ENCODE measurements around the gene BIRC3. TPM values are rescaled to one million over a fixed set of nuclear protein-coding genes. Genes with fewer than 3 reads are reported as not detected.
"Not testable (repeated sequence)": the region's sequence is repeated elsewhere in the genome, so short reads cannot be mapped to it uniquely, and the experiment has no call there.

Gene BIRC3
- polyA plus RNA-seq, 6 donors from 2014 or later = 181 to 263 (median 232) TPM

GRCh38 chr11:102284008-102284407 lies 33.3 kb upstream of the BIRC3 start:
- no peak overlapping the region for H3K27ac Mint-ChIP-seq
- no peak for DNase-seq
- no peak overlapping the region for H3K4me3 Mint-ChIP-seq
- H3K9me3 Mint-ChIP-seq = peaks cover 0 to 2% (median 0%) of the 10 kb centered on the region in 7 donors
- peaks cover 15 to 29% (median 24%) of the 10 kb centered on the region in 3 donors for H3K4me1 Mint-ChIP-seq
- H3K27me3 Mint-ChIP-seq = peaks cover 0 to 8% (median 4%) of the 10 kb centered on the region in 3 donors
- ATAC-seq (ENCODE audit: low read depth in 2 of 2) = no peak
- H3K36me3 Mint-ChIP-seq = no peaks in the 10 kb centered on the region

GRCh38 chr11:102286292-102286691 lies 31.0 kb upstream of the BIRC3 start:
- Mint-ChIP-seq H3K4me3 (no peak overlapping the region), H3K4me1 (peaks cover 26 to 45% (median 32%) of the 10 kb centered on the region in 3 donors), H3K36me3 (no peaks in the 10 kb centered on the region), H3K9me3 (peaks cover 0 to 2% (median 0%) of the 10 kb centered on the region in 7 donors), H3K27me3 (peaks cover 0 to 4% (median 0%) of the 10 kb centered on the region in 3 donors), H3K27ac (peak overlapping the region in 5 of 6 donors; percentile 2 to 87 (median 31))
- DNase-seq = no peak
- ATAC-seq (ENCODE audit: low read depth in 2 of 2) = no peak

GRCh38 chr11:102287964-102288724 lies 29.1 kb upstream of the BIRC3 start:
- H3K27me3 Mint-ChIP-seq = no peaks in the 10 kb centered on the region
- H3K4me1 Mint-ChIP-seq = peaks cover 26 to 50% (median 32%) of the 10 kb centered on the region in 3 donors
- peaks cover 0 to 2% (median 0%) of the 10 kb centered on the region in 7 donors for H3K9me3 Mint-ChIP-seq
- no peaks in the 10 kb centered on the region for H3K36me3 Mint-ChIP-seq
- peak overlapping the region; percentile 87 to 96 (median 89) for H3K27ac Mint-ChIP-seq
- peak; percentile 71 for DNase-seq
- peak; percentile 82 to 86 for ATAC-seq (ENCODE audit: low read depth in 2 of 2)
- peak overlapping the region; percentile 53 to 91 (median 82) for H3K4me3 Mint-ChIP-seq

- Mint-ChIP-seq H3K27ac (peak overlapping the region in 5 of 6 donors; percentile 87 to 96 (median 88)), H3K4me3 (peak overlapping the region in 7 of 8 donors; percentile 53 to 91 (median 82)), H3K36me3 (no peaks in the 10 kb centered on the region), H3K9me3 (no peaks in the 10 kb centered on the region), H3K27me3 (no peaks in the 10 kb centered on the region), H3K4me1 (peaks cover 26 to 52% (median 34%) of the 10 kb centered on the region in 3 donors)
- no peak for ATAC-seq (ENCODE audit: low read depth in 2 of 2)
- DNase-seq = no peak
Observed at GRCh38 chr11:102288725-102289083, 28.6 kb upstream of the BIRC3 start.

GRCh38 chr11:102289592-102289991 lies 27.7 kb upstream of the BIRC3 start:
- no peaks in the 10 kb centered on the region for H3K36me3 Mint-ChIP-seq
- DNase-seq (no peak), ATAC-seq (ENCODE audit: low read depth in 2 of 2) (no peak)
- peak overlapping the region in 5 of 6 donors; percentile 34 to 96 (median 87) for H3K27ac Mint-ChIP-seq
- H3K4me1 Mint-ChIP-seq = peaks cover 30 to 59% (median 38%) of the 10 kb centered on the region in 3 donors
- H3K27me3 Mint-ChIP-seq = no peaks in the 10 kb centered on the region
- H3K4me3 Mint-ChIP-seq = peak overlapping the region in 4 of 8 donors; percentile 22 to 53 (median 50)
- H3K9me3 Mint-ChIP-seq = no peaks in the 10 kb centered on the region

- H3K4me1 Mint-ChIP-seq = peaks cover 44 to 76% (median 55%) of the 10 kb centered on the region in 3 donors
- no peak overlapping the region for H3K4me3 Mint-ChIP-seq
- no peaks in the 10 kb centered on the region for H3K27me3 Mint-ChIP-seq
Observed at GRCh38 chr11:102291831-102292230, 25.5 kb upstream of the BIRC3 start.

GRCh38 chr11:102292933-102293332 lies 24.4 kb upstream of the BIRC3 start:
- Mint-ChIP-seq H3K27ac (peak overlapping the region; percentile 59 to 98 (median 90)), H3K27me3 (no peaks in the 10 kb centered on the region), H3K4me1 (peaks cover 38 to 74% (median 57%) of the 10 kb centered on the region in 3 donors), H3K4me3 (peak overlapping the region in 2 of 8 donors; percentile 22 to 37), H3K9me3 (peaks cover 0 to 2% (median 0%) of the 10 kb centered on the region in 7 donors), H3K36me3 (no peaks in the 10 kb centered on the region)
- DNase-seq (no peak), ATAC-seq (ENCODE audit: low read depth in 2 of 2) (no peak)

More at GRCh38 chr11:102291831-102292230, 25.5 kb upstream of the BIRC3 start:
- DNase-seq (no peak), ATAC-seq (ENCODE audit: low read depth in 2 of 2) (no peak)
- H3K9me3 Mint-ChIP-seq = no peaks in the 10 kb centered on the region
- H3K36me3 Mint-ChIP-seq = no peaks in the 10 kb centered on the region
- H3K27ac Mint-ChIP-seq = peak overlapping the region in 3 of 6 donors; percentile 30 to 57 (median 57)

GRCh38 chr11:102293873-102294601 lies 23.2 kb upstream of the BIRC3 start:
- Mint-ChIP-seq H3K27me3 (no peaks in the 10 kb centered on the region), H3K27ac (peak overlapping the region; percentile 92 to 99 (median 98)), H3K9me3 (peaks cover 0 to 2% (median 0%) of the 10 kb centered on the region in 7 donors), H3K36me3 (no peaks in the 10 kb centered on the region), H3K4me1 (peaks cover 39 to 74% (median 57%) of the 10 kb centered on the region in 3 donors), H3K4me3 (peak overlapping the region; percentile 65 to 92 (median 85))
- ATAC-seq (ENCODE audit: low read depth in 2 of 2) (peak; percentile 95 to 97), DNase-seq (peak; percentile 70)

- peak overlapping the region; percentile 92 to 99 (median 98) for H3K27ac Mint-ChIP-seq
- peaks cover 0 to 9% of the 10 kb centered on the region in 2 donors for H3K36me3 Mint-ChIP-seq
- H3K4me1 Mint-ChIP-seq = peaks cover 44 to 74% (median 61%) of the 10 kb centered on the region in 3 donors
- ATAC-seq (ENCODE audit: low read depth in 2 of 2) = no peak
- DNase-seq = no peak
- H3K4me3 Mint-ChIP-seq = peak overlapping the region; percentile 45 to 84 (median 72)
- H3K9me3 Mint-ChIP-seq = peaks cover 0 to 2% (median 0%) of the 10 kb centered on the region in 7 donors
- H3K27me3 Mint-ChIP-seq = no peaks in the 10 kb centered on the region
Observed at GRCh38 chr11:102295045-102295444, 22.2 kb upstream of the BIRC3 start.

GRCh38 chr11:102296757-102297156 lies 20.5 kb upstream of the BIRC3 start:
- not testable (repeated sequence) for DNase-seq; H3K27me3 Mint-ChIP-seq; ATAC-seq (ENCODE audit: low read depth in 2 of 2); H3K9me3 Mint-ChIP-seq
- Mint-ChIP-seq H3K36me3 (peaks cover 4 to 18% of the 10 kb centered on the region in 2 donors), H3K4me1 (peaks cover 51 to 81% (median 70%) of the 10 kb centered on the region in 3 donors), H3K27ac (peak overlapping the region in 3 of 6 donors; percentile 49 to 92 (median 65)), H3K4me3 (peak overlapping the region in 1 of 8 donors; percentile 5)

GRCh38 chr11:102300837-102301236 lies 16.4 kb upstream of the BIRC3 start:
- Mint-ChIP-seq H3K9me3 (peaks cover 12 to 25% (median 21%) of the 10 kb centered on the region in 7 donors), H3K4me3 (peak overlapping the region in 7 of 8 donors; percentile 15 to 83 (median 68)), H3K36me3 (peaks cover 10 to 40% of the 10 kb centered on the region in 2 donors), H3K27ac (peak overlapping the region; percentile 4 to 94 (median 87)), H3K4me1 (peaks cover 61 to 92% (median 82%) of the 10 kb centered on the region in 3 donors)
- not testable (repeated sequence) for H3K27me3 Mint-ChIP-seq
- DNase-seq (peak; percentile 53), ATAC-seq (ENCODE audit: low read depth in 2 of 2) (peak; percentile 63 to 83)

GRCh38 chr11:102302241-102302640 lies 15.0 kb upstream of the BIRC3 start:
- H3K4me1 Mint-ChIP-seq = peaks cover 72 to 97% (median 84%) of the 10 kb centered on the region in 3 donors
- peaks cover 12 to 25% (median 21%) of the 10 kb centered on the region in 7 donors for H3K9me3 Mint-ChIP-seq
- no peak for DNase-seq
- H3K36me3 Mint-ChIP-seq = peaks cover 10 to 40% of the 10 kb centered on the region in 2 donors
- H3K27ac Mint-ChIP-seq = peak overlapping the region in 3 of 6 donors; percentile 59 to 92 (median 91)
- ATAC-seq (ENCODE audit: low read depth in 2 of 2) = no peak
- H3K4me3 Mint-ChIP-seq = peak overlapping the region in 5 of 8 donors; percentile 23 to 85 (median 65)
- no peaks in the 10 kb centered on the region for H3K27me3 Mint-ChIP-seq

GRCh38 chr11:102304686-102305085 lies 12.6 kb upstream of the BIRC3 start:
- peaks cover 60 to 86% (median 67%) of the 10 kb centered on the region in 3 donors for H3K4me1 Mint-ChIP-seq
- no peaks in the 10 kb centered on the region for H3K27me3 Mint-ChIP-seq
- H3K9me3 Mint-ChIP-seq = peaks cover 12 to 25% (median 21%) of the 10 kb centered on the region in 7 donors
- peaks cover 10 to 34% of the 10 kb centered on the region in 2 donors for H3K36me3 Mint-ChIP-seq
- peak overlapping the region in 5 of 8 donors; percentile 31 to 77 (median 54) for H3K4me3 Mint-ChIP-seq
- no peak for ATAC-seq (ENCODE audit: low read depth in 2 of 2)
- H3K27ac Mint-ChIP-seq = peak overlapping the region; percentile 74 to 98 (median 96)
- DNase-seq = no peak
